GM12878 (cell line): Measurements from ENCODE around the gene POMZP3.
"Not testable (repeated sequence)": the region's sequence is repeated elsewhere in the genome, so short reads cannot be mapped to it uniquely, and the experiment has no call there.

Experiments
- NBN ChIP-seq: fragments of 450-650 bp; IDR thresholded peaks from 2 replicates; pipeline ENCODE4 v1.6.1; 2016
- RAD21 ChIP-seq: IDR thresholded peaks from 2 replicates; pipeline ENCODE4 v1.6.1; 2011; ENCODE audit warnings: mild to moderate bottlenecking, low read depth, low read length, moderate library complexity; ENCODE audit not compliant: insufficient read depth

DNA sequence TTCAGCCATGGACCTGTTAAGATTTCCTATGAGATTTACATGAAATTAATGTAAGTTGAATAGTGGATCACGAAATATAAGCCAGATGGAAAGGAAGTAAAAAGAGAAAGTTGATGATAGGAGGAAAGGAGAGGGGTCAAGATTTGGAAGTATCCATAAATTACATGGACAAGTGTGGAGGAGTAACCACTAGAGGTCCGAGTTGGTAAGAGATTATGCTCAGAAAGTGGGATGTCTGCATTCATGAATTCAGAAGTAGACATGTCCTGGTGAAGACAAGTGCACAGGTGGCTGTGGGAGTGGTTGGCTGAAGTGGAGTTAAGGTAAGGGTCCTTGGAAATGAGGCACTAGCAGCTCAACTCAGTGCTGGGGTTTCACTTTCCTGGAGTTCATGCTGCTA, 29.3 kb upstream of the POMZP3 start:
- TF ChIP-seq NBN, RAD21: not testable (repeated sequence)
